Temporal lobe (tissue), 2 donors: ENCODE data around the gene CDC5L. TPM values are rescaled to one million over a fixed set of nuclear protein-coding genes. Genes with fewer than 3 reads are reported as not detected.

Source experiments
- small RNA-seq: library from RNA; depleted of rRNA; stranded (forward); fragments of <200 nt; gene quantifications from one replicate; pipeline ENCODE3, GENCODE V24; 2014; ENCODE audit warnings: low replicate concordance
- total RNA-seq: library from RNA; depleted of rRNA; stranded (reverse); fragments of >200 nt; gene quantifications from one replicate; pipeline ENCODE4 v1.2.3, GENCODE V29; 2014

The CDC5L gene
- total RNA-seq, 1 donor from 2014 or later: 33.2 TPM

Small RNAs within 50 kb of the gene (small RNA-seq; reads per million reads assigned to genes)
- gene MIR4642: not detected

Other genes with a start within 250 kb of the CDC5L start
- gene CAPN11, start 228.9 kb upstream of the CDC5L start, total RNA-seq: 0.25 TPM
- not detected for gene MYMX, start 170.8 kb upstream of the CDC5L start, total RNA-seq
- 5.4 TPM for gene SLC29A1, start 164.1 kb upstream of the CDC5L start, total RNA-seq
- 440 TPM for gene HSP90AB1, start 140.6 kb upstream of the CDC5L start, total RNA-seq
- 23.8 TPM for gene SLC35B2, start 130.2 kb upstream of the CDC5L start, total RNA-seq
- gene NFKBIE, start 122.2 kb upstream of the CDC5L start, total RNA-seq: 8.1 TPM
- 44.5 TPM for gene TMEM151B, start 117.3 kb upstream of the CDC5L start, total RNA-seq
- gene AARS2, start 74.4 kb upstream of the CDC5L start, total RNA-seq: 10.6 TPM
- not detected for gene SPATS1, start 45.1 kb upstream of the CDC5L start, total RNA-seq